HG03378 (cell line): ENCODE data around the gene APBB3.
A peak's percentile ranks its signal among the peaks of the same experiment; 100 is the strongest.

Experiments used
- ATAC-seq: cut with Tn5 transposase; IDR thresholded peaks from one replicate; pipeline ENCODE4 v1.9.1; 2021; ENCODE audit warnings: mild to moderate bottlenecking, moderate library complexity; ENCODE audit not compliant: unreplicated experiment

The APBB3 gene

DNA sequence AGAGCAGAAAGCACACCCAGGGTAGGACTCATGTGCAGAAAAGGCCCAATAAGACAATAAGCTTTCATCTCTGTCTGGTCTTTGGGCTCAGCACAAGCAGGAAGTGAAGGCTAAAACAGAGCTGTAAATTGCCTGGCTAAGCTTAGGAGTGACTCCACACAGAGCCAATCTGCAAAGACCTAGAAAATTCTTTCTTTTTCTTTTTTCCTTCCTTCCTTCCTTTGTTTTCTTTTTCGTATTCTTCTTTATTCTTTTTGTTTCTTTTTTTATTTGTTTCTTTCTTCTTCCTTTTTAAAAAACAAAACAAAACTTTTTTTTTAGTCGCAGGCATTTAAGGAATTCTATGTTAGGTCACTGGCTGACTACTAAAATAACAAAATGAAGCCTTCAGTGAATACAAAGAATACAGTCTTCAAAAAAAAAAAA is 12.4 kb upstream of the APBB3 start:
- no peak for ATAC-seq

DNA sequence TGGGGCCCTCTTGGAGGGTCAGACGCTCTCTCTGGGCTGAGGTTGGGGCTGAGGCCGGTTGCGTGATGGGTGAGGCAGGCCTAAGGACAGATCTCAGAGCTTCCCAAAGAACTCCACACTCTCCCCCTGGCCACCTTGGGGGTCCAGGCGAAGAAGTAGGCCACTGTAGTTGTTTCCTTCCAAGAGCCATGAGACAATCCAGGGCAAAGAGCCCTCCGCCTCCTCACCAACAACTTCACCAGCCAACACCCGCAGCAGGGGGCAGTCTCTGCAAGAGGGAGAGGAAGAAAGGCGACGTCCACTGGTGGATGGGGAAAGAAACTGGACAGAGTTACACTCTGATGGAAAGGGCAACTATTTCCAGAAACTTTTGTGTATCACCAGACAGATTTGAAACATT is 10.9 kb upstream of the APBB3 start:
- no peak for ATAC-seq

DNA sequence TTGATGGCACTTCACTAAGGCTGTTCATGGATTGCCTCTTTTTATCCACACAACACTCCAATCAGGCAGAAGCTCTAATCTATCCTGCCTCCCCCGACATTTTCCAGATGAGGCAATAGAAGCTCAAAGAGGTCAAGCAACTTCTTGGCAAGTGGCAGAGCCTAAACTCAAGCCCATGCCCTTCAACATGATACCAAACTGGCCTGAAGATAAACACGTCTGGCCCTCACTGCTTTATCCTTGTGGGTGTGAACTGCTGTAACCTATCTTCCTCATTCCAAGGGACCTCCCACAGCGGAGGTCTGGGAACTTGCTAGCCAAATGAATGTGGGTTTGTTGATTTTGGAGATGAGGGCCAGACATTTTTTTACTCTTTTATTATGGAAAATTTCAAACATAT is 9.8 kb upstream of the APBB3 start:
- no peak for ATAC-seq

- no peak for ATAC-seq
These were observed 9.3 kb upstream of the APBB3 start for GRCh38 chr5:140573683-140574082.

DNA sequence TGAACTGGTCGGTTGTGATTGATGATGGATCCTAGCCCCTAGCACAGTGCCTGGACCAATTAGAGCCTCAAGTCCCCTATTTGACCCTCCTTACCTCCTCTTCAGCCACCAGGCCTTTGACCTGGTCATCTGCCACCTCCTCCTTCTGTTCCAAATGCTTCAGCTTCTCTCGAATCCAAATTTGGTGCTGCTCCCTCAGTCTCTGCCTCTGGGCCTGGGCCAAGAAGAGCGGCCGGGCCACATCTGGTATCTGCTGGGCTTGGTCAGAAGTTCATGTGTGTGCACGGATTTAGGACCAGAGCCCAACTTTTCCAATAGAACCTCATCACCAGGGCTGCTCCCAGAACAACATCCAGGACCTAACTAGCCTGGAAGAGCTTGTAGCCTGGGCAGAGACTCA is 6.7 kb upstream of the APBB3 start:
- no peak for ATAC-seq

GRCh38 chr5:140570488-140570887 is 6.1 kb upstream of the APBB3 start:
- ATAC-seq, result no peak

DNA sequence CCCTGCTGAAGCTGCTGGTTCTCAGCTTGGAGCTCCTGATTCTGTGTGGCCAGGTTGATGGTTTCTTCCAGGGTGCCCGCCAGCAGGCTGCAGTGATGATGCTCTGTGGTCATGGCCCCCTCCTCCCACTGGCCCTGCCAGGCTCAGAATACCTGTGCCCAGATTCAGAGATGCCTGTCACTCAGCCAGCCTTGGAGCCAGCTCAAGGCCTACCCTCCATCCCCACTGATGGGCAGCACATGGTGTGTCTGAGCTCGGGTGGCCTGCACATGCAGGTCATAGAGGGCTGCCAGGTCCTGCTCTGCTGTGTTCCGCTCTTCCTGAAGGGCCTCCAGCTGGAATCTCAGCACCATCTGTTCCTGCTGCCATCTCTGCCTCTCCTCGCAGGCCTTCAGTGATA is 5.7 kb upstream of the APBB3 start:
- no peak for ATAC-seq

- no peak for ATAC-seq
These were observed 4.8 kb upstream of the APBB3 start for GRCh38 chr5:140569197-140569596.

GRCh38 chr5:140568443-140569063 is 4.2 kb upstream of the APBB3 start:
- no peak for ATAC-seq

GRCh38 chr5:140567871-140568270 is 3.5 kb upstream of the APBB3 start:
- no peak for ATAC-seq

- ATAC-seq, result no peak
These were observed 2.9 kb upstream of the APBB3 start for GRCh38 chr5:140567136-140567818.

DNA sequence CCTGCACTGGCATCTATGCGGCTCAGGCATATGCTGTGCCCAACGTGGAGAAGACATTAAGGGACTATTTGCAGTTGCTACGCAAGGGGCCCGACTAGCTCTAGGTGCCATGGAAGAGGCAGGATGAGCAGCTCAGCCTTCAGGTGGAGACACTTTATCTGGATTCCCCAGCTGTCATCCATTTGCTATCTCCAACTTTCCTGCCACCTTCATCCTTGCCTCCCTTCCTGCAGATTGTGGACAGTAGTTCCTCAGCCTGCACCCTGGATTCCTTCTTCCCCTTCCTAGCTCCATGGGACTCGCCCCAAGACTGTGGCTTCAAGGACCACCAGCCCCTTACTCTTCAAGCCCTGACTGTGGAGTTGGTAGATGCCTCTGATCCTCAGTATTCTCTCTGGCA is 2.3 kb upstream of the APBB3 start:
- ATAC-seq, result no peak

- ATAC-seq, result no peak
These were observed 1.3 kb upstream of the APBB3 start for GRCh38 chr5:140565780-140566095.

DNA sequence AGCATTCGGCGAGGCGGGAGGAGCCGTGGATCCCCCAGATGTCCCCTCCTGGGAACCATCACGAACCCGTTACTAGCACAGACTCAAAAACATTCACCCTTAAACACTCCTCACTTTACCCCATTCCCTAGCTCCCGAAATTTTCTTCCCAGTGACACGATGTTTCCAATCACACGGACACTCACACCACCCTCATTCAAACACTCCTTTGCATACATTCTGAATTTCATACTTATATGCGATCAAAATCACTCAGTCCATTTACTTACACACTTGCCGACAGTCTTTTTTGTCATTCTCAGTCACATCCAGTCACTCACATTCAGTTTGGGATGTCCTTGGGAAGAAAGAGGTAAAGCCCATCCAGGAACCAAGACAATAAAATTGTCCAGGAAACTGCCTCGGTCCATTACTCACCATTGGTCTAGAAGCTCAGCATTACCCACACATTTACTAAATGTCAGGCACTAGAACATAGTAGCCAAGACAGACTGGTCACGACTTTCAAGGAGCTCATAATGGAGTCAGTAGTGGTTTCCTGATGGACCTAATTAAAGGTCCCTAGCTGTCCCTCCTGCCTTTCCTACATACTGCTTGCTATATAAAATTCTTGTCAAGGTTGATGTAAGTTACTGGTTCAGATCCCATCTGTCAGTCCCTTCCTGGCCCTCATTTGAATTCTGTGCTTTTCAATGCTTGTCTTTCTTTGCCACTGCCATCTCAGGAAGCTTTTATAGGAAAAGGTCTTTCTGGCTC is 804 bp upstream of the APBB3 start:
- no peak for ATAC-seq

DNA sequence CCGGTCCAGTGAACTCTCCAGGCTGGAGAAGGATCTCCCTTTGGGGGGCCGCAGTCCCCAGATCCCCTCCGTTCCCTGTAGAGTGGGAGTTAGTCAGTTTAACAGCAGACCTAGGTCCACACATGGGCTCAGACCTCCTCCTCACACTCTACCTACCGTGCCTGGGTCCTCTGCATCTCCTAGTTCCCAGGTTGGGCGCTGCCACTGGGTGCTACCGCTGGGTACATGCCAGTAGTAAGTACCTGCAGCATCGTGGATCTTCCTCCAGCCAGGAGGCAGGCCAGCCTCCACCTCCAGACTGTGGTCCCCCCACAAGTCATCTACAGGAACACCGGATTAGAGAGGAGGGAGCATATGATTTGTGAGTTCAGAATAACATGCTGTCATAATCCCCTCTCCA is 802 bp downstream of the APBB3 start:
- ATAC-seq, result no peak

GRCh38 chr5:140561753-140562523 is 2.5 kb downstream of the APBB3 start:
- no peak for ATAC-seq

DNA sequence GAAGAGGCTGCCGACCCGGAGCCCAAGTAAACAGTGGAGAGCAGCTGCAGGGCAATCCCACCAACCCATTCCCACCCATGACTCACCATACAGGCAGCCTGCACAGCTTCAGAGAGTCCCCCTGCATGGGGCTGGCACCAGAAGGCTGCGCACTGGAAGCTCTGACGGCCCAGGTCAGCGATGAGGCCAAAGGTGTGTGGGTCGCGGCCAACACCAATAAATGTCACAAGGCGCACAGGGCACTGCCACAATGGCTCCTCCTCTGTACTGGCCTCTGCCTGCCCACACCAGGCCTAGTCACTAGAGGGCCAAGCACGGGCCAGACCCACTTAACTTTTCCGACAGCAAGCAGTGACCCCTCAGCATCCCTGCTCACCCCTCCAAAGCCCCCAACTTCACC is 4.2 kb downstream of the APBB3 start:
- ATAC-seq, result no peak

GRCh38 chr5:140558542-140558941 is 5.9 kb downstream of the APBB3 start:
- no peak for ATAC-seq

DNA sequence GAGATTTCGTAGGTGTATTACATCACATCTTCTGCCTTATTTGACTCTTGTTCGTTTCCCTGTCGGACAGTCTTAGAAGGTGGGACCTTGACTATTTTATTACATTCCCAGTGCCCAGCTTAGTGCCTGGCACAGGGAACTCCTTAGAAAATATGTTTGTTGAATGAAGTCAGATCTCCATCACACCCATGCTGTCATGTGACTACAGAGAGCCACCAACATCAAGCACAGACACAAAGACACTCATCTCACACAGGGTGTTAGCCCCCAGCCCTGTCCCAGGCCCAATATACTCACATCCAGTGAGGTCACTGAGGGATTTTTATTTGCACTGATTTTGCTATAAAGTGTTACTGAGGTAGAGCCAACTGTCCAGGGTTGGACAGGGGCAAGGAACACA is 6.4 kb downstream of the APBB3 start:
- no peak for ATAC-seq

- peak; percentile 87 for ATAC-seq
These were observed 7.1 kb downstream of the APBB3 start, which contains the start of gene SRA1 for GRCh38 chr5:140557136-140557805. Gene SRA1, minus strand, starts transcription at chr5:140557473. Its CDS starts 21 bp downstream, at chr5:140557452.

DNA sequence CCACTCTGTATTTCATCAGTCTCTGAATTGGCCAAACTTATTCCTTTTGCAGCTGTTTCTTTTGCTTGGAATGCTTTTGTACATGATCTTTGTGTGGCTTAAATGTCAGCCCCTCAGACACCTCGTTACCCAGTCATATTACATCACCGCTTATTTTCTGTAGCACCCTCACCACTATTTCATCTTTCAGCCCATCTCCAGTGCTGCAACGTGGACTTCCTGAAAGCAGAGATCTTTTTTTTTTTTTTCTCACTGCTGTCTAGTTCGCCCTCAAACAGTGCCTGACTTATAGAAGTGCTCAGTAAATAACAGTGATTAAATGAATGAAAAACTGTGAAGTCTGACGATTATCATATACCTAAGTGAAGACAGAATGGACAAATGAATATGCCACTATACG is 8.0 kb downstream of the APBB3 start:
- no peak for ATAC-seq
